Fibroblast of pulmonary artery (primary cell): ENCODE data around the gene C17orf58.

ENCODE experiments used
- DNase-seq: peaks from one replicate; pipeline ENCODE4 v3.0.0-alpha.2; 2010; ENCODE audit warnings: low read depth
- H3K4me3 ChIP-seq: replicated peaks from 2 replicates; pipeline ENCODE4 v1.5.1; 2011; ENCODE audit warnings: low read depth, mild to moderate bottlenecking, control low read depth, low read length, moderate library complexity
- TF ChIP-seq, protein P1 (sequence below): IDR thresholded peaks from 2 replicates; pipeline ENCODE4 v1.5.1; 2011; ENCODE audit warnings: mild to moderate bottlenecking, control low read depth, low read length, inconsistent platforms; ENCODE audit errors: missing control alignments

Gene C17orf58

DNA sequence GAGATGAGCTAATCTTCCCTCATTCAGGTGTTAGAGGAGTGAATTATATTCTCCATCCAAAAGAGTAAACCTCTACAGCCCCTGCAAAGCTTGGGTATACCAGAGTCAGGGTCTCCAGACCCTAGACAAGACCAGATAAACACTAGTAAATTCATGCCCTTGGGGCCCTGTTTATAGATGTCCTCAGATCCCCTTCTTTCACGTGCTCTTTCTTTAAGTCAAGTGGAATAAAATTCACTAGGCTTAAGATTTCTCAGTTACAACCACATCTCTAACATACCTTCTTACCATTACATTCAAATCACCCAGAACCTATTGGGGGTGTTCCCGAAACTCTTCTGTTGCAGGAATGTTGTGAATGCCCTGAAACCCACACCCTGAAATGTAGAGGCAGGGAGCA is 2.2 kb upstream of the C17orf58 start:
- TF ChIP-seq, protein P1, sequence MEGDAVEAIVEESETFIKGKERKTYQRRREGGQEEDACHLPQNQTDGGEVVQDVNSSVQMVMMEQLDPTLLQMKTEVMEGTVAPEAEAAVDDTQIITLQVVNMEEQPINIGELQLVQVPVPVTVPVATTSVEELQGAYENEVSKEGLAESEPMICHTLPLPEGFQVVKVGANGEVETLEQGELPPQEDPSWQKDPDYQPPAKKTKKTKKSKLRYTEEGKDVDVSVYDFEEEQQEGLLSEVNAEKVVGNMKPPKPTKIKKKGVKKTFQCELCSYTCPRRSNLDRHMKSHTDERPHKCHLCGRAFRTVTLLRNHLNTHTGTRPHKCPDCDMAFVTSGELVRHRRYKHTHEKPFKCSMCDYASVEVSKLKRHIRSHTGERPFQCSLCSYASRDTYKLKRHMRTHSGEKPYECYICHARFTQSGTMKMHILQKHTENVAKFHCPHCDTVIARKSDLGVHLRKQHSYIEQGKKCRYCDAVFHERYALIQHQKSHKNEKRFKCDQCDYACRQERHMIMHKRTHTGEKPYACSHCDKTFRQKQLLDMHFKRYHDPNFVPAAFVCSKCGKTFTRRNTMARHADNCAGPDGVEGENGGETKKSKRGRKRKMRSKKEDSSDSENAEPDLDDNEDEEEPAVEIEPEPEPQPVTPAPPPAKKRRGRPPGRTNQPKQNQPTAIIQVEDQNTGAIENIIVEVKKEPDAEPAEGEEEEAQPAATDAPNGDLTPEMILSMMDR: no peak
- no peak overlapping the region for H3K4me3 ChIP-seq
- DNase-seq: no peak

DNA sequence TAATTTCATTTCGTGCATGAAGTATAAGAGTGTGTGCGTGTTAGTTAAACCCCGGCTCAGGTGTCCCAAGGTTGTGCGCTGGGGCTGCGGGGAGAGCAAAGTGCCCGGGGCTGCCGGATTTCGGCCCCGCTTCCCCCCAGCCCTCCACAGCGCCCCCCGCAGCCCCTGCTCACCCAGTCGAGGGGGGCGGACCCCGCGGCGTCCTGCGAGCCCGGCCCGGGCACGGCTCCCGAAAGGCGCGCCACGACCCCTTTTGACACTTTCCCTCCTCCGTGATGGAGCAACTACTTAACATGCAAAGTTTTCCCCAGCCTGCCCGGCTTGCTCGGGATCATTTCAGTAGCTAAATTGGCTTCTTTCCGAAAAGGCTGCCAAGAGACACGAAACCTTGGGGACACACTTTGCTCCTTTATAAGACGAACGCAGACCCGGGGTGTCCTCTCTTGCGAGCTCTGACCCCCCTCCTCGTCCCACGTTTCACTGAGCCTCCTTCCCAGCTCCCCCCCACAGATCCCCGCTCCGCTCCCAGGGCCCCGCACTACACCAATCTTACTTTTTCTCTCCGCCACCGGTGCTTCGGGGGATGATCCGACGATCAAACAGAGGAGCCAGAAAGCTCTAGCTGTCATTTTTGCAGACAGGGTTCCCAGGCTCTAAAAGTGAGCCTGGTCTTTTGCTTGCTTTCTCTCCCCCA is 552 bp downstream of the C17orf58 start:
- peak overlapping the region; percentile 73 for H3K4me3 ChIP-seq

DNA sequence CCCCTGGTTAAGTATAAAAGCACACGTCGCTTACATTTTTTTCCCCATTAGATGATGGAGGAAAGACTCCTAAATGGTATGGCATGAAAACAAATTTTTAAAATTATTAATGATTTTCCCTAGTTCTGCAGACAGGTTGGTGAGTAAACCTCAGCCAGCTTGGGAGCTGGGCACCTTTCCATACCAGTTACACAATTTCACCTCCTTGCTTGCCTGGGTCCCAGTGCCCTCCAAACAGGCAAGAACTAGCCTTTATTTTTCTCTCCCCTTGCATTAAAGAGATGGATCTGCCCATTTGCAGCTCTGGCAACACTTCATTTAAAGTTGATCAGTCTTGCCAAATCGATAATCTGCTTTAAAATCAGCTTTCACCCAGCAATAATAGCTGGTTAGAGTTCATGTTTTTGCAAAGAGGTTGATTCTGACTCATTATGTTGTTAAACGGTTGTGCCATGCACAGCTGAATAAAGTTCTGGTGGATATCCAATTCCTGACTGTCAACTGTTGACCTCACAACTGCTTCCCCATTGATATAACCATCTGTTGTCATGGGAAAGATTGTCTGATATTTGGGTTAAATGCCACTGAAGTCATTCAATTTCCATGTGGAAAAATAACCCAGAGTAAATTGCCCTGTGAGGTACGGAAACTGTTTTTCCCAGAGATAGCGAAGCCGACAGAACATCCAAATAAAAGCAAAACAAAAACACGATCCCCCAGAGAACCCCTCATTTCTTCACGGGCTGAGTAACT is 1.3 kb downstream of the C17orf58 start:
- peak overlapping the region; percentile 73 for H3K4me3 ChIP-seq
- TF ChIP-seq, protein P1: no peak
- DNase-seq: peak; percentile 79

More for the DNA sequence above, 552 bp downstream of the C17orf58 start:
- DNase-seq: no peak
- TF ChIP-seq, protein P1: no peak

DNA sequence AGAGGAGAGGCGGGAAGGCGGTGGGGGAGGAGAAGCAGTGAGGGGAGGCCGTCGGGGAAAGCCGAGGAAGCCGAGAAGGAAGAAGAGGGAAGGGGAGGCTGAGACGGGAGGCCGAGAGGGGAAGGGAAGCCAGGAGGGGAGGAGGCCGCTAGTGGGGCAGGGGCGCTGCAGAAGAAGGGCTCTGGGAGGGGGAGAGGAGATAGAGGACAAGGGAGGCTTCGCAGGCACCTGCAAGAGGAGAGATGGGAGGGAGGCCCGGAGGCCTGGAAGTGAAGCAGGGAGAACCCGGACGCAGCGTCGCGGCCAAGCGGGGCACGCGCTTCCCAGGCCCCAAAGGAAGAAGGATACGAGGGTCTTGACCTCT is 2.3 kb downstream of the C17orf58 start:
- DNase-seq: peak; percentile 13
- H3K4me3 ChIP-seq: peak overlapping the region; percentile 73
- TF ChIP-seq, protein P1: no peak

DNA sequence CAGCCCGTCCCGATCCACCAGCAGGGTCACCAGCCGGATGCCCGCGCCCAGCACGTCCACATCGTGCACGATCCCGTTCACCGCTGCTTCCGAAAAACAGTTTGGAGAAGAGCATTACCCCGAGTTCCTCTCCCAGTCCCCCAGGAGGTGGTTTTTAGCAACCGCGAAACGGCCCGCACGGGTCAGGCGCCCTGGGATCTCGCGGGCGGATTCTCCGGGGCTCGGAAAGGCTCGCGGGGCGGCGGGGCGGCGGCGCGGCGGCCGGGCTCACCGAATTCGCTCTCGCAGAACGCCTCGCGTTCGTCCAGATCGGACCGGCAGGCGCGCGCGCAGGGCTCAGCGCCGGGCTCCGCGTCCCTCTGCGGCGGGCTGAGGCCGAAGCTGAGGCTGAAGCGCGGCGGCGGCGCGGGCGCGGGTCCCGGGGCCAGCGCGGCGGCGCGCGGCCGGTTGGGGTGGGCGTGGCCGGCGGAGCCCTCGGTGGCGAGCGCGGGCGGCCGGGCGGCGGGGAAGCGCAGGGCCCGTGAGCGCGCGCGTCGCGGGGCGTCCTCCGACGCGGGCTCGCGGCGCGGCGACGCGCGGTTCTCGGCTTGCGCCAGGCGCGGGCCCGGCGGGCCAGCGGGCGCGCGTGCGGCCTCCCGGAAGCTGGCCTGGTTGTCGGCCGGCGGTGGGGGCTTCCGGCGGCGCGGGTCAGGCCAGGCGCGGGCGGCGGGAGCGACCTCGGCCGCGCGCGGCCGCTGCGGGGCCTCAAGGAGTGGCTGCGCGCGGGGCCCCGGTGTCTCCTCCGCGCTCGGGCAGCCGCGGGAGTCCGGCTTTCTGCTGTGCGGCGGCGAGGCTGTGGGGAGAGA is 2.9 kb downstream of the C17orf58 start:
- peak; percentile 85 for DNase-seq
- TF ChIP-seq, protein P1: no peak
- peak overlapping the region; percentile 76 for H3K4me3 ChIP-seq

DNA sequence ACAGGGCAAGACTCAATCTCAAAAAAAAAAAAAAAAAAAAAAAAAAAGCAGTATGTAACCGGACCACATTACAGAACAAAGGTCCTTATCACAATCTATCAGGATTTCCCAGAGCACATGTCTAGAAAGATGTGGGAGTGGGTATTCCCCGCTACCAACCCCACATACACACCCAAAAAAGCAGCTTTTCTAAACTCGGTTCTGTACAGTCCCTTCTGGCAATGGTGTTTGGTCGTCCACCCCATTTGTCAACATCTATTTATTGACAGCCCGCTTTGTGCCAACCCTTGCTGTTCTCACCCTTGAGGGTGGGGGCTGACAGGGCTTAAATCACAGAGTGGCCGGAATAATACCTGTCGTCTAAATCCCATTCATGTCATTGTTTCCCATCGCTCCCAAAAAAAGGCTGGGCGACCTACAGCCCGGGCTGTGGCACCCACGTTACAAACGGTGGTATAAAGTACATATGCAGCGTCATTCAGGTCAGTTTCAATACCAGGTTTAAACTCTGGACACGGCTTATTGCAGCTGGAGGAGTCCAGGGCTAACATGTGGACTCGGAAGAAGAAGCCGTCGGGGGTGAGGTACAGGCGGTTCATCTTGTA is 3.6 kb downstream of the C17orf58 start:
- H3K4me3 ChIP-seq: peak overlapping the region; percentile 76
- DNase-seq: peak; percentile 57
- TF ChIP-seq, protein P1: no peak
